ENCODE data around the gene PTPRC.

PTPRC gene

GRCh38 chr1:198700396-198700795 is 61.6 kb downstream of the PTPRC start:
- no peak for DNase-seq (ENCODE audit: low read depth, low spot score)

- DNase-seq (ENCODE audit: low read depth, low spot score): no peak
Observed at GRCh38 chr1:198701250-198701649, 62.4 kb downstream of the PTPRC start.

- no peak for DNase-seq (ENCODE audit: low read depth, low spot score)
Observed at GRCh38 chr1:198701766-198702539, 63.1 kb downstream of the PTPRC start.

GRCh38 chr1:198708761-198709525 is 70.1 kb downstream of the PTPRC start:
- no peak for DNase-seq (ENCODE audit: low read depth, low spot score)

GRCh38 chr1:198711837-198712236 is 73.0 kb downstream of the PTPRC start:
- no peak for DNase-seq (ENCODE audit: low read depth, low spot score)

- DNase-seq (ENCODE audit: low read depth, low spot score): no peak
Observed at GRCh38 chr1:198713081-198713480, 74.2 kb downstream of the PTPRC start.

- DNase-seq (ENCODE audit: low read depth, low spot score): no peak
Observed at GRCh38 chr1:198714271-198714670, 75.4 kb downstream of the PTPRC start.

GRCh38 chr1:198716051-198716450 is 77.2 kb downstream of the PTPRC start:
- DNase-seq (ENCODE audit: low read depth, low spot score): no peak

- DNase-seq (ENCODE audit: low read depth, low spot score): no peak
Observed at GRCh38 chr1:198717510-198717909, 78.7 kb downstream of the PTPRC start.

GRCh38 chr1:198723127-198723526 is 84.3 kb downstream of the PTPRC start:
- DNase-seq (ENCODE audit: low read depth, low spot score): no peak

- DNase-seq (ENCODE audit: low read depth, low spot score): no peak
Observed at GRCh38 chr1:198725090-198725489, 86.2 kb downstream of the PTPRC start.

GRCh38 chr1:198726455-198726854 is 87.6 kb downstream of the PTPRC start:
- no peak for DNase-seq (ENCODE audit: low read depth, low spot score)

- no peak for DNase-seq (ENCODE audit: low read depth, low spot score)
Observed at GRCh38 chr1:198729195-198729863, 90.5 kb downstream of the PTPRC start.

- DNase-seq (ENCODE audit: low read depth, low spot score): no peak
Observed at GRCh38 chr1:198730952-198731351, 92.1 kb downstream of the PTPRC start.

GRCh38 chr1:198734323-198735008 is 95.6 kb downstream of the PTPRC start:
- no peak for DNase-seq (ENCODE audit: low read depth, low spot score)

GRCh38 chr1:198741744-198742143 is 102.9 kb downstream of the PTPRC start:
- DNase-seq (ENCODE audit: low read depth, low spot score): peak; percentile 78

GRCh38 chr1:198747127-198747526 is 108.3 kb downstream of the PTPRC start:
- no peak for DNase-seq (ENCODE audit: low read depth, low spot score)

GRCh38 chr1:198749279-198749678 is 110.4 kb downstream of the PTPRC start:
- no peak for DNase-seq (ENCODE audit: low read depth, low spot score)

GRCh38 chr1:198750081-198750480 is 111.2 kb downstream of the PTPRC start:
- no peak for DNase-seq (ENCODE audit: low read depth, low spot score)

- no peak for DNase-seq (ENCODE audit: low read depth, low spot score)
Observed at GRCh38 chr1:198751741-198752140, 112.9 kb downstream of the PTPRC start.

GRCh38 chr1:198754670-198755069 is 115.8 kb downstream of the PTPRC start:
- no peak for DNase-seq (ENCODE audit: low read depth, low spot score)

GRCh38 chr1:198755715-198756114 is 116.9 kb downstream of the PTPRC start:
- no peak for DNase-seq (ENCODE audit: low read depth, low spot score)

Measured in smooth muscle cell of the brain vasculature (primary cell).